H9 (cell line): ENCODE data around the gene IGF2. TPM values are rescaled to one million over a fixed set of nuclear protein-coding genes. Genes with fewer than 3 reads are reported as not detected.

Experiments used
- DNase-seq: peaks from one replicate; pipeline ENCODE4 v3.0.0-alpha.2; 2017
- H2AFZ ChIP-seq: one replicate; pipeline ENCODE4 v1.6.1; 2013; ENCODE audit warnings: mild to moderate bottlenecking, low read length, control low read depth, moderate library complexity
- H2AK5ac ChIP-seq: 2 replicates; pipeline ENCODE4 v1.6.1; 2013; ENCODE audit warnings: low read length, control low read depth, mixed read lengths; ENCODE audit not compliant: insufficient read length
- H2BK120ac ChIP-seq: one replicate; pipeline ENCODE4 v1.6.1; 2013; ENCODE audit warnings: low read depth, mild to moderate bottlenecking, low read length, control low read depth, inconsistent platforms; ENCODE audit not compliant: poor library complexity, severe bottlenecking
- H2BK12ac ChIP-seq: 2 replicates; pipeline ENCODE4 v1.6.1; 2013; ENCODE audit warnings: low read length, control low read depth, mixed read lengths, low read depth; ENCODE audit not compliant: insufficient read length
- H2BK15ac ChIP-seq: 2 replicates; pipeline ENCODE4 v1.6.1; 2013; ENCODE audit warnings: low read depth, low read length, control low read depth
- H2BK20ac ChIP-seq: one replicate; pipeline ENCODE4 v1.6.1; 2013; ENCODE audit warnings: low read depth, mild to moderate bottlenecking, low read length, control low read depth, inconsistent platforms; ENCODE audit not compliant: poor library complexity, severe bottlenecking
- H2BK5ac ChIP-seq: 2 replicates; pipeline ENCODE4 v1.6.1; 2013; ENCODE audit warnings: low read length, control low read depth, mixed read lengths; ENCODE audit not compliant: insufficient read length
- H3K14ac ChIP-seq: 2 replicates; pipeline ENCODE4 v1.6.1; 2013; ENCODE audit warnings: low read length, control low read depth; ENCODE audit not compliant: insufficient read depth
- H3K18ac ChIP-seq: 2 replicates; pipeline ENCODE4 v1.6.1; 2013; ENCODE audit warnings: low read depth, mild to moderate bottlenecking, mixed read lengths, low read length, control low read depth; ENCODE audit not compliant: insufficient read length
- H3K23ac ChIP-seq: 2 replicates; pipeline ENCODE4 v1.6.1; 2013; ENCODE audit warnings: low read length, control low read depth, mixed read lengths, low read depth; ENCODE audit not compliant: insufficient read length
- H3K23me2 ChIP-seq: 2 replicates; pipeline ENCODE4 v1.6.1; 2013; ENCODE audit warnings: low read depth, mild to moderate bottlenecking, mixed read lengths, low read length, control low read depth; ENCODE audit not compliant: insufficient read length, poor library complexity, severe bottlenecking
- H3K27ac ChIP-seq: 2 replicates; pipeline ENCODE4 v1.5.1; 2013; ENCODE audit warnings: low read length, control low read depth, mixed read lengths, low read depth; ENCODE audit not compliant: insufficient read length
- H3K27me3 ChIP-seq: 2 replicates; pipeline ENCODE4 v1.6.1; 2013; ENCODE audit warnings: low read length, control low read depth, inconsistent platforms; ENCODE audit not compliant: insufficient read depth
- H3K4ac ChIP-seq: 2 replicates; pipeline ENCODE4 v1.6.1; 2013; ENCODE audit warnings: low read depth, mild to moderate bottlenecking, control low read depth, inconsistent platforms, low read length, moderate library complexity
- H3K4me1 ChIP-seq: 2 replicates; pipeline ENCODE4 v1.6.1; 2013; ENCODE audit warnings: low read length, control low read depth, inconsistent platforms; ENCODE audit not compliant: insufficient read depth
- H3K4me2 ChIP-seq: 2 replicates; pipeline ENCODE4 v1.6.1; 2013; ENCODE audit warnings: low read length, control low read depth, mixed read lengths; ENCODE audit not compliant: insufficient read length, insufficient read depth
- H3K56ac ChIP-seq: 2 replicates; pipeline ENCODE4 v1.6.1; 2013; ENCODE audit warnings: low read depth, mild to moderate bottlenecking, mixed read lengths, low read length, control low read depth; ENCODE audit not compliant: insufficient read length
- H3K79me1 ChIP-seq: 2 replicates; pipeline ENCODE4 v1.6.1; 2013; ENCODE audit warnings: low read depth, mild to moderate bottlenecking, moderate library complexity, low read length, control low read depth, inconsistent platforms; ENCODE audit not compliant: insufficient read depth, poor library complexity, severe bottlenecking
- H3K79me2 ChIP-seq: 2 replicates; pipeline ENCODE4 v1.6.1; 2013; ENCODE audit warnings: low read length, control low read depth, inconsistent platforms; ENCODE audit not compliant: insufficient read depth
- H3K9ac ChIP-seq: 2 replicates; pipeline ENCODE4 v1.6.1; 2013; ENCODE audit warnings: low read length, control low read depth, mixed read lengths; ENCODE audit not compliant: insufficient read length; ENCODE audit errors: extremely low read depth
- H3K9me3 ChIP-seq: one replicate; pipeline ENCODE4 v1.6.1; 2013; ENCODE audit warnings: low read depth, low read length, inconsistent platforms; ENCODE audit not compliant: control insufficient read depth
- H3T11ph ChIP-seq: one replicate; pipeline ENCODE4 v1.6.1; 2013; ENCODE audit warnings: mild to moderate bottlenecking, low read length, control low read depth, inconsistent platforms
- H4K20me1 ChIP-seq: one replicate; pipeline ENCODE4 v1.6.1; 2013; ENCODE audit not compliant: control insufficient read depth, insufficient read length, insufficient read depth
- H4K5ac ChIP-seq: 2 replicates; pipeline ENCODE4 v1.6.1; 2013; ENCODE audit warnings: low read depth, mild to moderate bottlenecking, mixed read lengths, low read length, control low read depth; ENCODE audit not compliant: insufficient read length
- H4K8ac ChIP-seq: replicated peaks from 2 replicates; pipeline ENCODE4 v1.6.1; 2013; ENCODE audit warnings: low read length, control low read depth, mixed read lengths, low read depth; ENCODE audit not compliant: insufficient read length
- H4K91ac ChIP-seq: 2 replicates; pipeline ENCODE4 v1.6.1; 2013; ENCODE audit warnings: low read depth, mild to moderate bottlenecking, moderate library complexity, mixed read lengths, low read length, control low read depth; ENCODE audit not compliant: insufficient read length
- H3K27ac Mint-ChIP-seq, 3 experiments: 2 replicates in 2 of 3; 3 replicates in 1 of 3; pipeline ENCODE4 v1.8.0; 2020 to 2021; ENCODE audit warnings: mixed read lengths in 3 of 3, mild to moderate bottlenecking in 1 of 3, moderate library complexity in 1 of 3
- H3K27me3 Mint-ChIP-seq: 2 replicates; pipeline ENCODE4 v1.8.0; 2021; ENCODE audit warnings: low read depth, mild to moderate bottlenecking, moderate library complexity, mixed read lengths
- H3K36me3 Mint-ChIP-seq, 3 experiments: 2 replicates in 2 of 3; 3 replicates in 1 of 3; pipeline ENCODE4 v1.8.0; 2020 to 2021; ENCODE audit warnings: low read depth in 3 of 3, mixed read lengths in 3 of 3; ENCODE audit not compliant: insufficient read depth in 1 of 3
- H3K4me1 Mint-ChIP-seq, 2 experiments: 2 replicates each; pipeline ENCODE4 v1.8.0; 2020; ENCODE audit warnings: mixed read lengths in 2 of 2
- H3K4me3 Mint-ChIP-seq, 2 experiments: 2 replicates in 1 of 2; 3 replicates in 1 of 2; pipeline ENCODE4 v1.8.0; 2020 to 2021; ENCODE audit warnings: mild to moderate bottlenecking in 2 of 2, mixed read lengths in 2 of 2, moderate library complexity in 1 of 2
- H3K9me3 Mint-ChIP-seq, 2 experiments: 2 replicates in 1 of 2; 3 replicates in 1 of 2; pipeline ENCODE4 v1.8.0; 2020; ENCODE audit warnings: mild to moderate bottlenecking in 2 of 2, mixed read lengths in 2 of 2, moderate library complexity in 1 of 2
- CTCF ChIP-seq: fragments of 200-600 bp; sonication (generic); conservative IDR thresholded peaks from 3 replicates; pipeline ENCODE4 v1.8.0; 2021; ENCODE audit warnings: antibody characterized with exemption, mild to moderate bottlenecking
- WGBS: extraction: QIAGEN DNeasy Blood & Tissue Kit; methylation state at CpG from one replicate; pipeline ENCODE4 v1.1.7; 2013; ENCODE audit warnings: missing lambda C conversion rate, low lambda C conversion rate, mixed read lengths; ENCODE audit not compliant: insufficient read length; ENCODE audit errors: extremely low coverage; 5-methylcytosine and 5-hydroxymethylcytosine counted together
- total RNA-seq: library from RNA; stranded (reverse); gene quantifications from 2 replicates; pipeline ENCODE4 v1.2.1, GENCODE V29; 2021

Gene IGF2
- total RNA-seq, 1 experiment from 2014 or later: 2.8 TPM

GRCh38 chr11:2173761-2174160, 34.6 kb upstream of the IGF2 start:
- Histone ChIP-seq H2BK120ac (no peak overlapping the region), H3K27ac (no peak overlapping the region), H2BK5ac (no peak overlapping the region), H4K20me1 (no peaks in the 10 kb centered on the region), H3K9me3 (no peaks in the 10 kb centered on the region), H4K91ac (no peak overlapping the region), H3K27me3 (no peaks in the 10 kb centered on the region), H3K4me2 (no peak overlapping the region), H3K18ac (no peak overlapping the region), H2BK12ac (no peak overlapping the region), H3K79me2 (no peaks in the 10 kb centered on the region), H3T11ph (no peak overlapping the region), H3K56ac (no peak overlapping the region), H3K23ac (no peak overlapping the region), H3K4ac (no peak overlapping the region), H4K8ac (no peak overlapping the region), H2BK15ac (no peak overlapping the region), H4K5ac (no peak overlapping the region), H2AK5ac (no peak overlapping the region), H3K23me2 (no peaks in the 10 kb centered on the region), H2BK20ac (no peak overlapping the region), H3K4me1 (no peaks in the 10 kb centered on the region), H3K14ac (no peak overlapping the region), H2AFZ (no peak overlapping the region), H3K9ac (no peak overlapping the region), H3K79me1 (no peaks in the 10 kb centered on the region)
- Mint-ChIP-seq H3K9me3 (peaks cover 0 to 2% of the 10 kb centered on the region in 2 experiments; a peak in 2 of 5 replicates), H3K27ac (no peak overlapping the region), H3K27me3 (peaks cover 13% of the 10 kb centered on the region), H3K4me3 (no peak overlapping the region), H3K36me3 (no peaks in the 10 kb centered on the region), H3K4me1 (peaks cover 0 to 5% of the 10 kb centered on the region in 2 experiments; a peak in 1 of 4 replicates)
- no peak for TF ChIP-seq CTCF
- no peak for DNase-seq
- no CpG with 5 or more reads among the region's 11 CpGs for WGBS
